ENCODE measurements around the gene TRDN. TPM values are rescaled to one million over a fixed set of nuclear protein-coding genes. Genes with fewer than 3 reads are reported as not detected.

Gene TRDN
- total RNA-seq, 4 donors from 2014 or later, result not detected

DNA sequence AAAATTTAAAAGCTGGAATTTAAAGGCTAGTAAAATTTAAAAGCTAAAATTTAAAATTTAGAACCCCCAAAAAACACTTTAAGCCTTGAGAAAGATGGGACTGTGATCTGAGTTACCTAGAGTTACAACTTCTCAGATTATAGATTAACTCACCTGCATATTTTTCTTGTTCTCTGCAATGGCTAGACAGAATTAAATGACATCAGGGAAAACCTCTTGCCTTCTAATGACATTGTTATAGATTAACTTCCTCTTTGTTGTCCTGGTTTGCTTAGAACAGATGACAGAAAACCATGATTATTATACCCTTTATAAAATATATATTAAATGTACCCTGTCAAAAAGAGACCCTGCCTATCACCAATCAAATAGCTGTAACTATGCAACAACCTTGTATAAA lies 56.4 kb downstream of the TRDN start:
- Histone ChIP-seq H3K27ac (no peak overlapping the region), H3K9me3 (no peaks in the 10 kb centered on the region), H3K27me3 (no peaks in the 10 kb centered on the region), H3K4me3 (no peak overlapping the region), H3K4me1 (no peaks in the 10 kb centered on the region), H3K36me3 (no peaks in the 10 kb centered on the region)
- DNase-seq, result no peak
- TF ChIP-seq POLR2A (IDR thresholded peaks at IDR 0.05) (no peak), CTCF (IDR thresholded peaks at IDR 0.05) (no peak)
- intact Hi-C loops (cut with DNase I), result no loop called here

DNA sequence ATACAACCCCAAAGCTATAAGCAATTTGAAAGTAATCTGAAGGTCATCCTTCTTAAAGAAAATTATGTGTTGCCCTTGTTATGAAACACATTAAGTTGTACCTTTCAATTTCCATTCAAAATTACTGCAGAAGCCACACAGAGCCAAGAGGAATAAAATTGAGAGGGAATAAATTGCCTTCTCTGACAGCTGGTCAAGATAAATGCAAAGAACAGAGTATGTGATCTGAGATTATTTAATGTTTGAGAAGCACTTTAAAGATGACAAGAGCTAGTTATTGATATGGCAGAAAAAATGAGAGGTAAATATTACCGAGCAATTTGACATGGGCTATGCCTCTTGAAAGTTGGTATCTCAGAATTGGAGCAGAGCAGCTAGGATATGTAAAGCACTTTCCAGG lies 61.6 kb downstream of the TRDN start:
- intact Hi-C loops (cut with DNase I), result no loop called here
- no peak for DNase-seq
- Histone ChIP-seq H3K9me3 (no peaks in the 10 kb centered on the region), H3K4me3 (no peak overlapping the region), H3K27me3 (no peaks in the 10 kb centered on the region), H3K36me3 (no peaks in the 10 kb centered on the region), H3K27ac (no peak overlapping the region), H3K4me1 (no peaks in the 10 kb centered on the region)
- WGBS, 2 donors, result 74 to 81% methylated on average over 1 of the region's 1 CpG
- no peak for TF ChIP-seq CTCF (IDR thresholded peaks at IDR 0.05)
- TF ChIP-seq POLR2A (IDR thresholded peaks at IDR 0.05), result no peak

DNA sequence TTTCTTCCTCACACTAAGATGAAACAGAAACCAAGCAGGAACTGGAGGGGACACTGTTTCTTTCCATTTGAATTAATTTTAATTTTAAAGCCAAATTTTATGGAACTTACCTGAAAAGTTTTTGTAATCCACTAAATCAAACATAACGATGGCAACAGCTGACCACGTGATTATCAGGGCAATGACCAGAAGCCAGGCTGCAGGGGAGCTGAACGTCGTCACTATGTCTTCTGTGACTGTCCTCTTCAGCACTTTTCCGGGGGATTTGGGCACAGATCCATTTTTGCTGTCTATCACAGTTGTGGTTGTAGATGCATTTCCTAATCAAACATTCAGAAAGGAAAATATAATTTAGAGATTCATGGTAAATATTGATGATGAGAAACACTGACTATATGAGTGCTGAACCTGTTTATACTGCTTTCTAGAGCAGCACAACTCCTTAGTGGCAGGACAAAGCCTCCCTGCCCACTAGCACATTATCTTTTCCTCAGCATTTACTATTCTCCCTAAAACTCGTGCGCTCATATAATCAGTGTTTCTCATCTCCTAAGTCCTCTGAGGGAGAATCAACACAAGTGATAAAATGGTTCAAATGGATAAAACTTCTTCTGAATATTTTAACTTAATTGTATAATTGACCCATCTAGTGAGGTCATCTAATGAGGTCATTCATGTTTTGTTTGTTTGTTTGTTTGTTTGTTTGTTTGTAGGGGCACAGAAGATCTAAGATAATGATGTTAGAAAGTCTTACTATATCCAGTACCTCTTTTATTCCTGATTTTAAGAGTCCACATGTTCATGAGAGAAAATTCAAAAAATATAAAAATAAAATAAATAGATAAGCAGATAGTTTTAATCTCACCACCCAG lies 65.7 kb downstream of the TRDN start:
- no peak for DNase-seq
- H3K27ac ChIP-seq, result no peak overlapping the region
- no peaks in the 10 kb centered on the region for H3K36me3 ChIP-seq
- TF ChIP-seq POLR2A (IDR thresholded peaks at IDR 0.05) (no peak), CTCF (IDR thresholded peaks at IDR 0.05) (no peak)
- WGBS, 2 donors, result 56 to 64% methylated on average over 7 of the region's 7 CpGs
- intact Hi-C loops (cut with DNase I), result no loop called here
- no peak overlapping the region for H3K4me3 ChIP-seq
- no peaks in the 10 kb centered on the region for H3K4me1 ChIP-seq
- no peaks in the 10 kb centered on the region for H3K9me3 ChIP-seq
- no peaks in the 10 kb centered on the region for H3K27me3 ChIP-seq

DNA sequence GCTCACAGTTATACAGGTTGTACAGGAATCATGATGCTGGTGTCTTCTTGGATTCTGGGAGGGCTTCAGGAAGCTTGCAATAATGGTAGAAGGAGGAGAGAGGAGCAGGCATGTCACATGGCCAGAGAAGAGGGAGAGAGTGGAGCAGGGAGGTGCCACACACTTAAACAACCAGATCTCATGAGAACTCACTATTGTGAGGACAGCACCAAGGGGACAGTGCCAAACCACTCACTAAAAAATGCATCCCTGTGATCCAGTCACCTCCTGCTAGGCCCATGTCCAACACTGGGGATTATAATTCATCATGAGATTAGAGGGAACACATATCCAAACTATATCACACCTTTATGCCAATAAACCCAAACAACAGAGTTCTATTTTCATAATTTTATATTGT lies 67.2 kb downstream of the TRDN start:
- no peak for DNase-seq
- no peak overlapping the region for H3K27ac ChIP-seq
- no peak overlapping the region for H3K4me3 ChIP-seq
- no peaks in the 10 kb centered on the region for H3K9me3 ChIP-seq
- intact Hi-C loops (cut with DNase I), result no loop called here
- H3K4me1 ChIP-seq, result no peaks in the 10 kb centered on the region
- TF ChIP-seq CTCF (IDR thresholded peaks at IDR 0.05), result no peak
- TF ChIP-seq POLR2A (IDR thresholded peaks at IDR 0.05), result no peak
- H3K36me3 ChIP-seq, result no peaks in the 10 kb centered on the region
- H3K27me3 ChIP-seq, result no peaks in the 10 kb centered on the region

DNA sequence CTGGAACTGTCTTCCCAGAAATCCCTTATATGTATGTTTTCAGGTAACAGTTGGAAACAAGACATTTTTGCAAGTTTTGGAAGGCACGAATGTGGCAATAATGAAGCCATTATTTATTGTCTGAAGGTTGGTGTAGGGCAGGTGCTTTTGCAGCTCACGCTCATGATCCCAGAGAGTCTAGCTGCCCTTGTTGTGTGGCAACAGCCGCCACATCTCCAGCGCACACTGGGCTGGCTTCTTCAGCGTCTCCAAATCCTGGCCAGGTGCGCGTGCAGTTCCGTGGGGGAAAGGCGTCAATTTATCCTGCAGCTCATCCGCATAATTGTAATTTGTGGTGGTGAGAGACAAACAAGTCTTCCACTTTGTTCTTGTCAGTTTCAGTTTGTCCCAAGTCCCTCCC lies 71.2 kb downstream of the TRDN start:
- TF ChIP-seq CTCF (IDR thresholded peaks at IDR 0.05) (no peak), POLR2A (IDR thresholded peaks at IDR 0.05) (no peak)
- H3K36me3 ChIP-seq, result no peaks in the 10 kb centered on the region
- intact Hi-C loops (cut with DNase I), result no loop called here
- whole genome bisulfite sequencing, 2 donors, result 90 to 93% methylated on average over 10 of the region's 10 CpGs
- no peaks in the 10 kb centered on the region for H3K4me1 ChIP-seq
- DNase-seq, result no peak
- no peak overlapping the region for H3K4me3 ChIP-seq
- no peaks in the 10 kb centered on the region for H3K27me3 ChIP-seq
- no peak overlapping the region for H3K27ac ChIP-seq
- H3K9me3 ChIP-seq, result no peaks in the 10 kb centered on the region

Data from esophagus squamous epithelium (tissue), 5 donors.